Measurements from ENCODE around the gene TRIML1. TPM values are rescaled to one million over a fixed set of nuclear protein-coding genes. Genes with fewer than 3 reads are reported as not detected.

TRIML1 gene
- total RNA-seq, 4 donors from 2014 or later: not detected

DNA sequence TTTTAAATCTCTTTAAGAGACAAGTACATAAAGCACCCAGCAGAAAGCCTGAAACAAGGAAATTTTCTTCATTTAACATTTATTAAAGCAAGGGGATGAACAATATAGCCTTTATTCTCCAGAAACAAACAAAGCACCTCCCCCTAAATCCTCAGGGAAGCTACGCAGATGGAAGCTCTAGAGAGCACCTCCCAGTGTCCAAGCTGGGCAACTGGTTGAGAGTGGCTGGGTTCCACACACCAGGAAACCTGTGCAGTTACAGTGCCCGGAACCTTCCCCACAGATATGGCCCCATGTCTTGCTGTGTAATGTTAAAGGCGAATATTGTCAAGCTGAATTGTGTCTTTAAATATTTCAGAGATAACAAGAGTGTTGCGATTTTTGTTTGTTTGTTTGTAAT is 8.9 kb upstream of the TRIML1 start:
- intact Hi-C loops (cut with DNase I; ENCODE audit: low total_unique reads): no loop called here
- H3K36me3 ChIP-seq: no peaks in the 10 kb centered on the region
- no peaks in the 10 kb centered on the region for H3K27me3 ChIP-seq
- no peak for DNase-seq
- 85 to 90% methylated on average over 3 to 4 of the region's 4 CpGs for WGBS, 2 donors (ENCODE audit: low coverage in 1 of 2)
- no peaks in the 10 kb centered on the region for H3K9me3 ChIP-seq
- in situ Hi-C loops (cut with MboI; ENCODE audit: low pct_ligation_motif_present in 1 of 4, low pct_unique_long_range_greater_than_20kb in 1 of 4, low sequenced_read_pairs in 3 of 4): no loop called here
- H3K27ac ChIP-seq: no peak overlapping the region
- no peaks in the 10 kb centered on the region for H3K4me1 ChIP-seq
- no peak overlapping the region for H3K4me3 ChIP-seq
- TF ChIP-seq, protein P1, sequence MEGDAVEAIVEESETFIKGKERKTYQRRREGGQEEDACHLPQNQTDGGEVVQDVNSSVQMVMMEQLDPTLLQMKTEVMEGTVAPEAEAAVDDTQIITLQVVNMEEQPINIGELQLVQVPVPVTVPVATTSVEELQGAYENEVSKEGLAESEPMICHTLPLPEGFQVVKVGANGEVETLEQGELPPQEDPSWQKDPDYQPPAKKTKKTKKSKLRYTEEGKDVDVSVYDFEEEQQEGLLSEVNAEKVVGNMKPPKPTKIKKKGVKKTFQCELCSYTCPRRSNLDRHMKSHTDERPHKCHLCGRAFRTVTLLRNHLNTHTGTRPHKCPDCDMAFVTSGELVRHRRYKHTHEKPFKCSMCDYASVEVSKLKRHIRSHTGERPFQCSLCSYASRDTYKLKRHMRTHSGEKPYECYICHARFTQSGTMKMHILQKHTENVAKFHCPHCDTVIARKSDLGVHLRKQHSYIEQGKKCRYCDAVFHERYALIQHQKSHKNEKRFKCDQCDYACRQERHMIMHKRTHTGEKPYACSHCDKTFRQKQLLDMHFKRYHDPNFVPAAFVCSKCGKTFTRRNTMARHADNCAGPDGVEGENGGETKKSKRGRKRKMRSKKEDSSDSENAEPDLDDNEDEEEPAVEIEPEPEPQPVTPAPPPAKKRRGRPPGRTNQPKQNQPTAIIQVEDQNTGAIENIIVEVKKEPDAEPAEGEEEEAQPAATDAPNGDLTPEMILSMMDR (IDR thresholded peaks at IDR 0.05): no peak

DNA sequence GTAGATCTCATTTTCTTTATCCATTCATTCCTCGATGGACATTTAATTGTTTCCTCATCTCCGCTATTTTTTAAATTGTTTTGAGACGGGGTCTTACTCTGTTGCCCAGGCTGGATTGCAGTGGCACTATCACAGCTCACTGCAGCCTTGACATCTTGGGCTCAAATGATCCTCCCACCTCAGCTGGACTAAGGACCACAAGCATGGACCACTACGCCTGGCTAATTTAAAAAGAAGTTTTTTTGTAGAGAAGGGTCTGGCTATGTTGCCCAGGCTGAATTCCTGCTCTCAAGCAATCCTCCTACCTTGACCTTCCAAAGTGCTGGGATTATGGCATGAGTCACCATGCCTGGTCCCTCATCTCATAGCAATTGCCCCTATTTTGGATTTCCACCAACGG is 7.0 kb upstream of the TRIML1 start:
- Histone ChIP-seq H3K27me3 (no peaks in the 10 kb centered on the region), H3K36me3 (no peaks in the 10 kb centered on the region), H3K27ac (no peak overlapping the region), H3K4me1 (no peaks in the 10 kb centered on the region), H3K4me3 (no peak overlapping the region), H3K9me3 (no peaks in the 10 kb centered on the region)
- in situ Hi-C loops (cut with MboI; ENCODE audit: low pct_ligation_motif_present in 1 of 4, low pct_unique_long_range_greater_than_20kb in 1 of 4, low sequenced_read_pairs in 3 of 4): no loop called here
- intact Hi-C loops (cut with DNase I; ENCODE audit: low total_unique reads): no loop called here
- WGBS, 2 donors (ENCODE audit: low coverage in 1 of 2): 92 to 94% methylated on average over 3 to 5 of the region's 5 CpGs
- no peak for DNase-seq
- TF ChIP-seq POLR2AphosphoS5 (IDR thresholded peaks at IDR 0.05) (no peak), EP300 (IDR thresholded peaks at IDR 0.05; ENCODE audit: low read depth) (no peak), POLR2A (IDR thresholded peaks at IDR 0.05) (no peak)
- TF ChIP-seq, protein P1 (IDR thresholded peaks at IDR 0.05): no peak

DNA sequence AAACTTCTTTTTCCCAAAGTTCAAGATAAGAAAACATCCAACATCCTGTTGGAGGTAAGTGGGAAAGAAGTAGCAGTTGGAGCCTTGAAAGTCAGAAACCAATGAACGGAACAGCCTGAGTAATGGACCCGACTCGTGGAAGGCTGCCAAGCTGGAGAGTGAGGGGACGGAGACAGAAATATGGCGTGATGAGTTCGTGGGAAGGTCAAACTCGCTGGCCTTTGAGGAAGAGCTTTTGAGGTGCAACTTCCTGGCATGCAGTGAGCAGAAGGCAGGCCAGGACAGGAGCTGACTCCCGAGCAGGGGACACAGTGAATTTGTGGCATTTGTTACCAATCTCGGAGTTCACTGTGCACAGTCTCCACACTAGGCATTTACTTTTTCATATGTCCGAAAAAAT is 1.0 kb upstream of the TRIML1 start:
- no peak for TF ChIP-seq POLR2AphosphoS5 (IDR thresholded peaks at IDR 0.05)
- no peak for TF ChIP-seq POLR2A (IDR thresholded peaks at IDR 0.05)
- TF ChIP-seq EP300 (IDR thresholded peaks at IDR 0.05; ENCODE audit: low read depth): no peak
- TF ChIP-seq, protein P1 (IDR thresholded peaks at IDR 0.05): no peak
- 64 to 78% methylated on average over 9 to 10 of the region's 10 CpGs for WGBS, 2 donors (ENCODE audit: low coverage in 1 of 2)
- intact Hi-C loops (cut with DNase I; ENCODE audit: low total_unique reads): no loop called here

DNA sequence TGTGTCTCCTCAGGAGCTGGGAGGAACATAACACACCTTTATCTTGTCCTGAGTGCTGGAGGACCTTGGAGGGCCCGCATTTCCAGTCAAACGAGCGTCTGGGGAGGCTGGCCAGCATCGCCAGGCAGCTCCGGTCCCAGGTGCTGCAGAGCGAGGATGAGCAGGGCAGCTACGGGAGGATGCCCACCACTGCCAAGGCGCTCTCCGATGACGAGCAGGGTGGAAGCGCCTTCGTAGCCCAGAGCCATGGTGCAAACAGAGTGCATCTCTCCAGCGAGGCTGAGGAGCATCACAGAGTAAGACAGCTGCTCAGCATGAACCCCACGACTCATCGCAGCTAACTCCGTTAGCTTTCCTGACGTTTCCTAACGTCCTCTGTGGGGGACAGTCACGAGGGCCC is 430 bp downstream of the TRIML1 start:
- DNase-seq: no peak
- Histone ChIP-seq H3K27me3 (no peaks in the 10 kb centered on the region), H3K9me3 (no peaks in the 10 kb centered on the region), H3K36me3 (no peaks in the 10 kb centered on the region), H3K27ac (no peak overlapping the region), H3K4me3 (no peak overlapping the region), H3K4me1 (no peaks in the 10 kb centered on the region)
- WGBS, 2 donors (ENCODE audit: low coverage in 1 of 2): 87 to 91% methylated on average over 3 to 19 of the region's 19 CpGs
- in situ Hi-C loops (cut with MboI; ENCODE audit: low pct_ligation_motif_present in 1 of 4, low pct_unique_long_range_greater_than_20kb in 1 of 4, low sequenced_read_pairs in 3 of 4) (no loop called here), intact Hi-C loops (cut with DNase I; ENCODE audit: low total_unique reads) (no loop called here)
- TF ChIP-seq, protein P1 (IDR thresholded peaks at IDR 0.05): no peak
- TF ChIP-seq POLR2AphosphoS5 (IDR thresholded peaks at IDR 0.05) (no peak), POLR2A (IDR thresholded peaks at IDR 0.05) (no peak), EP300 (IDR thresholded peaks at IDR 0.05; ENCODE audit: low read depth) (no peak)

More for the DNA sequence above, 1.0 kb upstream of the TRIML1 start:
- H3K9me3 ChIP-seq: no peaks in the 10 kb centered on the region
- no peak overlapping the region for H3K4me3 ChIP-seq
- no peaks in the 10 kb centered on the region for H3K36me3 ChIP-seq
- in situ Hi-C loops (cut with MboI; ENCODE audit: low pct_ligation_motif_present in 1 of 4, low pct_unique_long_range_greater_than_20kb in 1 of 4, low sequenced_read_pairs in 3 of 4): no loop called here
- H3K4me1 ChIP-seq: no peaks in the 10 kb centered on the region
- no peak for DNase-seq
- no peak overlapping the region for H3K27ac ChIP-seq
- H3K27me3 ChIP-seq: no peaks in the 10 kb centered on the region
